OCI-LY3 (cell line): ENCODE measurements around the gene SEC16B.

Experiments
- CTCF ChIP-seq: fragments of 200-600, 300-600 bp; sonication (generic); IDR thresholded peaks from 2 replicates; pipeline ENCODE4 v1.5.1; 2014; ENCODE audit warnings: antibody characterized with exemption, low read length, low read depth
- EZH2phosphoT487 ChIP-seq: fragments of 200-600 bp; shearing (Covaris generic); IDR thresholded peaks from 2 replicates; pipeline ENCODE4 v1.6.1; 2018; ENCODE audit warnings: antibody characterized with exemption, mixed run types, low read depth

GRCh38 chr1:178011864-178012503, 42.1 kb upstream of the SEC16B start:
- TF ChIP-seq CTCF (no peak), EZH2phosphoT487 (no peak)
